SK-N-SH (cell line): Measurements from ENCODE around the gene SMAD2. TPM values are rescaled to one million over a fixed set of nuclear protein-coding genes. Genes with fewer than 3 reads are reported as not detected.

Experiments used
- CTCF ChIA-PET: fragments of 300-600, 350-600 bp; formaldehyde crosslinking; extraction: SDS; loops from one replicate; lab custom pipeline; 2021; lab: Yijun Ruan, JAX
- POLR2A ChIA-PET: fragments of 350-600 bp; sonication (Branson Sonifier 250); formaldehyde crosslinking; extraction: SDS; loops from one replicate; lab custom pipeline; 2020; ENCODE audit warnings: antibody characterized with exemption, inconsistent platforms; lab: Yijun Ruan, JAX
- DNase-seq: peaks from one replicate; pipeline ENCODE4 v3.0.0; 2012
- H2AFZ ChIP-seq: fragments of 200-600 bp; sonication (generic); 2 replicates; pipeline ENCODE4 v1.8.1; 2016; ENCODE audit warnings: antibody characterized with exemption, mild to moderate bottlenecking, low read depth
- H3F3A ChIP-seq: fragments of 200-600 bp; sonication (generic); replicated peaks from 2 replicates; pipeline ENCODE3; 2016; ENCODE audit warnings: antibody characterized with exemption, mild to moderate bottlenecking; ENCODE audit not compliant: insufficient read depth
- H3K27ac ChIP-seq, 2 experiments: fragments of 200-500 bp in 1 of 2; fragments of 200-600 bp in 1 of 2; sonication (Bioruptor generic) in 1 of 2; sonication (generic), shearing (Covaris generic) in 1 of 2; 2 replicates each; pipeline versions ENCODE4 v1.5.1 to v1.6.1; 2014 to 2016; ENCODE audit warnings: low read depth in 2 of 2, inconsistent platforms in 1 of 2, low read length in 1 of 2, mild to moderate bottlenecking in 1 of 2, mixed read lengths in 1 of 2
- H3K27me3 ChIP-seq: fragments of 200-600 bp; sonication (generic), shearing (Covaris generic); 2 replicates; pipeline ENCODE4 v1.6.1; 2016; ENCODE audit warnings: mixed run types; ENCODE audit not compliant: insufficient read depth
- H3K36me3 ChIP-seq, 2 experiments: fragments of 200-500 bp in 1 of 2; fragments of 200-600 bp in 1 of 2; sonication (Bioruptor generic) in 1 of 2; sonication (generic) in 1 of 2; replicated peaks in 1 of 2; 2 replicates each; pipeline versions ENCODE3 to v1.5.1; 2014 to 2016; ENCODE audit warnings: low read length in 1 of 2, mild to moderate bottlenecking in 1 of 2; ENCODE audit not compliant: insufficient read depth in 2 of 2, control insufficient read depth in 1 of 2
- H3K4me1 ChIP-seq, 2 experiments: fragments of 200-500 bp in 1 of 2; fragments of 200-600 bp in 1 of 2; sonication (Bioruptor generic) in 1 of 2; sonication (generic), shearing (Covaris generic) in 1 of 2; 2 replicates each; pipeline versions ENCODE4 v1.5.1 to v1.6.1; 2014 to 2016; ENCODE audit warnings: low read depth in 1 of 2, low read length in 1 of 2, mixed run types in 1 of 2; ENCODE audit not compliant: insufficient read depth in 2 of 2, control insufficient read depth in 1 of 2
- H3K4me2 ChIP-seq: fragments of 200-600 bp; sonication (generic), shearing (Covaris generic); 2 replicates; pipeline ENCODE4 v1.6.1; 2017; ENCODE audit warnings: mixed run types
- H3K4me3 ChIP-seq, 2 experiments: fragments of 200-500 bp in 1 of 2; fragments of 200-600 bp in 1 of 2; sonication (Bioruptor generic) in 1 of 2; sonication (generic), shearing (Covaris generic) in 1 of 2; 2 replicates each; pipeline versions ENCODE4 v1.5.1 to v1.8.1; 2014 to 2016; ENCODE audit warnings: low read depth in 2 of 2, inconsistent platforms in 1 of 2, low read length in 1 of 2, mild to moderate bottlenecking in 1 of 2, mixed read lengths in 1 of 2, moderate library complexity in 1 of 2
- H3K79me2 ChIP-seq: fragments of 200-600 bp; sonication (generic); 2 replicates; pipeline ENCODE4 v1.8.1; 2017; ENCODE audit warnings: mild to moderate bottlenecking; ENCODE audit not compliant: insufficient read depth
- H3K9ac ChIP-seq: fragments of 200-600 bp; sonication (generic); 2 replicates; pipeline ENCODE4 v1.6.1; 2017; ENCODE audit warnings: mixed run types
- H3K9me2 ChIP-seq: fragments of 200-600 bp; sonication (generic); 2 replicates; pipeline ENCODE4 v1.6.1; 2017; ENCODE audit warnings: mixed run types
- H3K9me3 ChIP-seq: fragments of 200-600 bp; sonication (generic); 2 replicates; pipeline ENCODE4 v1.6.1; 2017; ENCODE audit warnings: mixed run types, mild to moderate bottlenecking, moderate library complexity
- H4K20me1 ChIP-seq: fragments of 200-600 bp; sonication (generic); 2 replicates; pipeline ENCODE4 v1.6.1; 2017; ENCODE audit warnings: mild to moderate bottlenecking, mixed run types; ENCODE audit not compliant: insufficient read depth
- CHD2 ChIP-seq: fragments of 150-350 bp; IDR thresholded peaks from 2 replicates; pipeline ENCODE4 v1.6.1; 2018; ENCODE audit warnings: low read length; ENCODE audit not compliant: partially characterized antibody
- EP300 ChIP-seq, 2 experiments: IDR thresholded peaks; 2 replicates each; pipeline versions ENCODE4 v1.4.0 to v1.6.1; 2012; ENCODE audit warnings: borderline replicate concordance in 1 of 2, low read depth in 1 of 2, low read length in 1 of 2
- FOSL2 ChIP-seq: IDR thresholded peaks from 2 replicates; pipeline ENCODE4 v1.4.0; 2012; ENCODE audit warnings: low read depth, mild to moderate bottlenecking, moderate library complexity, borderline replicate concordance
- GABPA ChIP-seq: IDR thresholded peaks from 2 replicates; pipeline ENCODE4 v1.4.0; 2012; ENCODE audit warnings: low read depth, mild to moderate bottlenecking
- MXI1 ChIP-seq: IDR thresholded peaks from 2 replicates; pipeline ENCODE4 v1.6.1; 2012; ENCODE audit warnings: mild to moderate bottlenecking, low read depth, low read length, improper control_type of control experiment
- NRF1 ChIP-seq: IDR thresholded peaks from 2 replicates; pipeline ENCODE4 v1.6.1; 2012; ENCODE audit warnings: low read depth, mild to moderate bottlenecking, low read length
- POLR2AphosphoS5 ChIP-seq: IDR thresholded peaks from 2 replicates; pipeline ENCODE4 v1.6.1; 2012; ENCODE audit warnings: low read depth, low read length
- RAD21 ChIP-seq: IDR thresholded peaks from 2 replicates; pipeline ENCODE4 v1.6.1; 2012; ENCODE audit warnings: mild to moderate bottlenecking, low read length
- RXRA ChIP-seq: IDR thresholded peaks from 2 replicates; pipeline ENCODE4 v1.4.0; 2012; ENCODE audit warnings: low read depth, mild to moderate bottlenecking, borderline replicate concordance
- SMC3 ChIP-seq: IDR thresholded peaks from 2 replicates; pipeline ENCODE4 v1.6.1; 2012; ENCODE audit warnings: low read depth, low read length, improper control_type of control experiment
- TCF12 ChIP-seq: IDR thresholded peaks from 2 replicates; pipeline ENCODE4 v1.4.0; 2012
- YY1 ChIP-seq: IDR thresholded peaks from 2 replicates; pipeline ENCODE4 v1.4.0; 2012; ENCODE audit warnings: low read depth, mild to moderate bottlenecking
- WGBS: methylation state at CpG from one replicate; pipeline ENCODE4 v1.1.6; 2017; ENCODE audit warnings: low lambda C conversion rate; 5-methylcytosine and 5-hydroxymethylcytosine counted together
- polyA plus RNA-seq, 3 experiments: library from polyadenylated mRNA; depleted of rRNA; stranded (reverse); fragments of >200 nt; gene quantifications; 2 replicates each; pipeline ENCODE4 v1.2.3, GENCODE V29; 2012
- TF ChIP-seq, protein P1 (sequence below): IDR thresholded peaks from 2 replicates; pipeline ENCODE4 v1.4.0; 2012; ENCODE audit warnings: low read depth, borderline replicate concordance

Gene SMAD2
- polyA plus RNA-seq, 1 of the 3 experiments (the other 2 are of a cell fraction): 36.3 TPM

DNA sequence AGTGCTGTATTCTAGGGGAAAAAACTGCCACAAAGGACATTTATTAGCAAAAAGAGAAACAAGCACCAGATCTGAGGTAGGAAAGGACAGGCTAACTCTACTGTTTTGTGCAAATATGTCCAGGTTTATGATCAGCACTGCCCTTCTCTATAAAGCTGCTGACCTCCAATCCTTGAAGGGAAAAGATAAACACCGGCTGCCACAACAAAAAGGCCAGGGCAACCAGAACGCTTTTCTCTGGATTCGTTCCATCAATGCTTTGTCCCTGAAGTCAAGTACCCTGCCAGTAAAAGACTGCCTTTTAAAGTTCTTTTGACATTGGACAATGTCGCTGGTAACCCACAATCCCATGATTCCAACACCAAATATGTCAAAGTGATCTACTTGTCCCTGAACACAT, 21.0 kb downstream of the SMAD2 start:
- peaks cover 98% of the 10 kb centered on the region for H3K79me2 ChIP-seq
- CTCF ChIA-PET: interaction anchor here (0.7 kb wide), 2 partner anchors 10 to 16 kb away, joined by 3 read pairs; no protein-coding TSS in a partner anchor
- WGBS: 93% methylated on average over 4 of the region's 4 CpGs
- peaks cover 6% of the 10 kb centered on the region for H3F3A ChIP-seq
- no peak for DNase-seq
- no peak overlapping the region for H2AFZ ChIP-seq
- no peak overlapping the region for H3K4me3 ChIP-seq
- POLR2A ChIA-PET: no interaction called here
- TF ChIP-seq MXI1 (no peak), TCF12 (no peak), RAD21 (no peak), CHD2 (no peak)
- TF ChIP-seq, protein P1, sequence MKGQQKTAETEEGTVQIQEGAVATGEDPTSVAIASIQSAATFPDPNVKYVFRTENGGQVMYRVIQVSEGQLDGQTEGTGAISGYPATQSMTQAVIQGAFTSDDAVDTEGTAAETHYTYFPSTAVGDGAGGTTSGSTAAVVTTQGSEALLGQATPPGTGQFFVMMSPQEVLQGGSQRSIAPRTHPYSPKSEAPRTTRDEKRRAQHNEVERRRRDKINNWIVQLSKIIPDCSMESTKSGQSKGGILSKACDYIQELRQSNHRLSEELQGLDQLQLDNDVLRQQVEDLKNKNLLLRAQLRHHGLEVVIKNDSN: no peak
- no peak overlapping the region for H3K9ac ChIP-seq
- peaks cover 3 to 21% of the 10 kb centered on the region in 2 experiments for H3K36me3 ChIP-seq
- no peaks in the 10 kb centered on the region for H3K9me3 ChIP-seq
- H3K27ac ChIP-seq: no peak overlapping the region
- no peak overlapping the region for H3K4me2 ChIP-seq
- H3K4me1 ChIP-seq: peaks cover 2 to 13% of the 10 kb centered on the region in 2 experiments; a peak in 3 of 4 replicates
- H4K20me1 ChIP-seq: peaks cover 72% of the 10 kb centered on the region
- no peaks in the 10 kb centered on the region for H3K27me3 ChIP-seq
- H3K9me2 ChIP-seq: no peaks in the 10 kb centered on the region

DNA sequence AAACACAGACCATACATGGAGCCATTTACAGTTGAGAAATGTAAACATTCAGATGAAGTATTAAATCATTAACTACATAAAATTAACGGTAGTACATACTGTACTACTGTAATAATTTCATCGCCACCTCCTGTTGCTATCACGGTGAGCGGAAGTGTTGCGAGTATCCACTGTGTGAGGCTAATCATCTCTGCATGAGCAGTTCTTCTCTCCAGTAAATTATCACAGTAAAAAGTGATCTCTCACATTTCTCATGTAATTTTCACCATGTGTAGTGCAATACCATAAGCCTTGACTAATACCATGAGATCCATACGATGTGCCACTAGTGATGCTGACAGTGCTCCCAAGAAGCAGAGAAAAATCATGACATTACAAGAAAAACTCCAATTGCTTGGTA, 21.9 kb downstream of the SMAD2 start:
- Histone ChIP-seq H3K4me2 (no peak overlapping the region), H3F3A (peaks cover 3% of the 10 kb centered on the region), H3K9me3 (0 out of 2 replicates have a peak, but pooled peaks cover under 1% of the 10 kb centered on the region), H4K20me1 (peaks cover 70% of the 10 kb centered on the region), H3K4me3 (no peak overlapping the region), H3K79me2 (peaks cover 98% of the 10 kb centered on the region), H3K9ac (no peak overlapping the region), H3K4me1 (peaks cover 2 to 9% of the 10 kb centered on the region in 2 experiments; a peak in 2 of 4 replicates), H3K27ac (no peak overlapping the region), H3K27me3 (no peaks in the 10 kb centered on the region), H2AFZ (no peak overlapping the region), H3K36me3 (peaks cover 3 to 25% of the 10 kb centered on the region in 2 experiments), H3K9me2 (no peaks in the 10 kb centered on the region)
- POLR2A ChIA-PET: no interaction called here
- WGBS: 93% methylated on average over 6 of the region's 6 CpGs
- CTCF ChIA-PET: interaction anchor here (0.7 kb wide), 1 partner anchor 15 kb away, joined by 3 read pairs; no protein-coding TSS in a partner anchor
- DNase-seq: no peak
- no peak for TF ChIP-seq NRF1
- TF ChIP-seq YY1: no peak

DNA sequence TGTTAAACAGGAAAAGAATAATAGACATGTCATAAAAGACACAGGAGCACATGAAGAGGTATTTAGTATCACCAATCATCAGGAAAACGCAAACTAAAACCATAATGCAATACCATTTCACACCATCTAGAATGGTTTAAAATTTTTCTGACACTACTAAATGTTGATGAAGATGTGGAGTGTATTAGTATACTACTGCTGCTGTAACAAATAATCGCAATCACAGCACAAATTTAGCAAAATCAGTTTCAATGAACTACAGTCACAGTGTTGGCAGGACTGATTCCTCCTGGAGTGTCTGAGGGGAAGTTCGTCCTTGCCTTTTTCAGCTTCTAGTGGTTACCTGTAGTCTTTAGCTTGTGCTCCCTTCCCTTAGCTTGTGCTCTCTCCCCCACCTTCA, 24.1 kb downstream of the SMAD2 start:
- ChIA-PET POLR2A (no interaction called here), CTCF (interaction anchor here (1.0 kb wide), 1 partner anchor 11 kb away, joined by 4 read pairs; no protein-coding TSS in a partner anchor)
- Histone ChIP-seq H3K27me3 (no peaks in the 10 kb centered on the region), H3K9me2 (no peaks in the 10 kb centered on the region), H3K4me2 (no peak overlapping the region), H3K36me3 (peaks cover 3 to 25% of the 10 kb centered on the region in 2 experiments), H3K4me1 (no peaks in the 10 kb centered on the region), H3K9ac (no peak overlapping the region), H4K20me1 (peaks cover 48% of the 10 kb centered on the region), H3F3A (no peaks in the 10 kb centered on the region), H3K79me2 (peaks cover 100% of the 10 kb centered on the region), H3K4me3 (no peak overlapping the region; a peak in 1 of 4 replicates), H3K27ac (no peak overlapping the region), H2AFZ (no peak overlapping the region), H3K9me3 (0 out of 2 replicates have a peak, but pooled peaks cover 3% of the 10 kb centered on the region)
- DNase-seq: no peak
- TF ChIP-seq SMC3 (no peak), RAD21 (no peak), FOSL2 (no peak), CHD2 (no peak), YY1 (no peak), POLR2AphosphoS5 (no peak), GABPA (no peak), MXI1 (no peak), RXRA (no peak), EP300 (IDR thresholded peaks at IDR 0.05; ENCODE audit: borderline replicate concordance in 1 of 2, low read depth in 1 of 2, low read length in 1 of 2) (no peak)
- WGBS: 97% methylated on average over 3 of the region's 3 CpGs
